Mucosa of stomach (tissue), 1 donor: ENCODE measurements around the gene CAMK2A.

Experiments used
- H3K27me3 ChIP-seq: one replicate; pipeline ENCODE4 v1.7.0; 2013; ENCODE audit warnings: mild to moderate bottlenecking, low read length; ENCODE audit not compliant: control insufficient read depth, insufficient read depth
- H3K36me3 ChIP-seq: one replicate; pipeline ENCODE4 v1.7.0; 2013; ENCODE audit warnings: low read length; ENCODE audit not compliant: control insufficient read depth, insufficient read depth
- H3K4me1 ChIP-seq: one replicate; pipeline ENCODE4 v1.7.0; 2013; ENCODE audit warnings: mild to moderate bottlenecking, low read length; ENCODE audit not compliant: control insufficient read depth, insufficient read depth
- H3K4me3 ChIP-seq: one replicate; pipeline ENCODE4 v1.7.0; 2013; ENCODE audit warnings: low read length
- H3K9ac ChIP-seq: one replicate; pipeline ENCODE4 v1.7.0; 2013; ENCODE audit warnings: mild to moderate bottlenecking, low read length, moderate library complexity
- H3K9me3 ChIP-seq: one replicate; pipeline ENCODE4 v1.7.0; 2013; ENCODE audit warnings: mild to moderate bottlenecking, low read length, moderate library complexity; ENCODE audit not compliant: control insufficient read depth
- donor health status: Pancreatic carcinoma.

Gene CAMK2A

GRCh38 chr5:150217873-150218692 lies 71.5 kb downstream of the CAMK2A start:
- H3K36me3 ChIP-seq = no peaks in the 10 kb centered on the region
- no peaks in the 10 kb centered on the region for H3K27me3 ChIP-seq
- H3K9me3 ChIP-seq = no peaks in the 10 kb centered on the region
- H3K9ac ChIP-seq = no peak overlapping the region
- H3K4me3 ChIP-seq = no peak overlapping the region
- peaks cover 36% of the 10 kb centered on the region for H3K4me1 ChIP-seq

- Histone ChIP-seq H3K4me3 (no peak overlapping the region), H3K36me3 (no peaks in the 10 kb centered on the region), H3K9ac (no peak overlapping the region), H3K27me3 (no peaks in the 10 kb centered on the region), H3K9me3 (no peaks in the 10 kb centered on the region), H3K4me1 (peaks cover 36% of the 10 kb centered on the region)
Measured at GRCh38 chr5:150217038-150217437, 72.5 kb downstream of the CAMK2A start.

- no peaks in the 10 kb centered on the region for H3K36me3 ChIP-seq
- H3K4me3 ChIP-seq = no peak overlapping the region
- peaks cover 39% of the 10 kb centered on the region for H3K4me1 ChIP-seq
- H3K9ac ChIP-seq = no peak overlapping the region
- peaks cover 3% of the 10 kb centered on the region for H3K27me3 ChIP-seq
- H3K9me3 ChIP-seq = no peaks in the 10 kb centered on the region
Measured at GRCh38 chr5:150215979-150216944, 73.3 kb downstream of the CAMK2A start.

GRCh38 chr5:150214289-150214688 lies 75.3 kb downstream of the CAMK2A start:
- H3K27me3 ChIP-seq = peaks cover 3% of the 10 kb centered on the region
- no peak overlapping the region for H3K9ac ChIP-seq
- no peak overlapping the region for H3K4me3 ChIP-seq
- peaks cover 47% of the 10 kb centered on the region for H3K4me1 ChIP-seq
- no peaks in the 10 kb centered on the region for H3K9me3 ChIP-seq
- no peaks in the 10 kb centered on the region for H3K36me3 ChIP-seq

GRCh38 chr5:150213530-150213929 lies 76.0 kb downstream of the CAMK2A start:
- Histone ChIP-seq H3K4me1 (peaks cover 54% of the 10 kb centered on the region), H3K4me3 (no peak overlapping the region), H3K27me3 (peaks cover 6% of the 10 kb centered on the region), H3K9me3 (no peaks in the 10 kb centered on the region), H3K36me3 (no peaks in the 10 kb centered on the region), H3K9ac (no peak overlapping the region)

DNA sequence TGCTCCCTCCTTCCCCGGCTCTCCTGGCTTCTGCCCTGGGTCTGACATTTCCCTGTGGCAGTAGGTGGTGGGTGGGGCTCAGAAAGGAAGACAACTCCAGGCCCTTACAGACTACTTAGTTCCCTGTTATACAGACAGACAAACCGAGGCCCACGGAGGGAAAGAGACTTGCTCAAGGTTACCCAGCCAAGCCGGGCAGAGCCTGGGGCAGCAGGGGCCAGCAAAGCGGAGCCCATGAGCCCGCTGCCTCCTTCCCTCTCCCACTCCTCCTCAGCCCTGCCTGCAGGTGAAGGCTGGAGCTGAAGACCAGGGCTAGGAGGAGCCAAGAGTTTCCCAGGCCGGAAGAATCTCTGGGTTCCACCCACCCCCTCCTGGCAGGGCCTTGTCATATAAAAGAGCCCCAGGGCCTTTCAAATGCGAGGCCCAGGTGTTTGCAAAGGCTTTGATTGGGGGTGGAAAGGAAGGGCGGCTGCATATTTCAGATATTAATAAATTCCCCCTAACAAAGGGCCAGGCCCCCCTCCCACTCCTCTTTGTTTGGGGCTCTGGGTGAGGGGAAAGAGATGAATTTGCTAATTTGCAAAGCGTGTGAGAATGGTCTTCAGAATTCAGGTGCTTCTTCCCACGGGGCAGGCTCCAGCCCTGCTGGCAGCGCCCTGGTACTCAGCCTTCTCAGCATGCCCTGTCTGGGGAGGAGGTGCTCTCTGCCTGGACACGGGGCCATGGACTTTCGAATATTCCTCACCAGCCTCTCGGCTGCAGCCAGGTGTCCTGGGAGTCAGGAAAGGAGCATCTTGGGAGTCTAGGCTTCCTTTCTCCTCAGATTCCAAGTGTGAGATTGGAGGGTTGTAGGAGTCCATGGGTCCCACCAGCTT lies 78.2 kb downstream of the CAMK2A start:
- H3K9ac ChIP-seq = no peak overlapping the region
- no peaks in the 10 kb centered on the region for H3K9me3 ChIP-seq
- H3K27me3 ChIP-seq = peaks cover 12% of the 10 kb centered on the region
- H3K4me3 ChIP-seq = no peak overlapping the region
- peaks cover 39% of the 10 kb centered on the region for H3K4me1 ChIP-seq
- no peaks in the 10 kb centered on the region for H3K36me3 ChIP-seq

DNA sequence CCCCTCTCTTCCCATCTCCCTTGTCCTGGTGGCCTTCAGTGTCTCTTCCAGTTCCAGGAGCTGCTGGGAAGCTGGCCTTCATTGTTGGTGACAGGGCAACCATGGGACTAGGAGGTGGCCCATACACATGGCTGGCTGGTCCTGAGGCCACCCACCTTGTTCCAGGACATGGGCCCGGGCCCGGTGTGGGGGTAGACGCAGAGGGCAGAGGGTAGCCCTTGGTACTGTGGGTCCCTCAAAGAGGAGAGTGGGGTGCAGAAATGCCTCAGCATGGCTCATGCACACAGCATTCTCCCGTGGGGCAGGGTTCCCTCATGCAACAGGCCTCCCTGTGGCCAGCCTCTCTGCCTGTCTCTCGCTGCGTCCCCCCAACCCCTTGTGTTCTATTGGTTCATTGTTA lies 78.9 kb downstream of the CAMK2A start:
- no peak overlapping the region for H3K4me3 ChIP-seq
- peaks cover 31% of the 10 kb centered on the region for H3K4me1 ChIP-seq
- no peak overlapping the region for H3K9ac ChIP-seq
- no peaks in the 10 kb centered on the region for H3K36me3 ChIP-seq
- peaks cover 12% of the 10 kb centered on the region for H3K27me3 ChIP-seq
- no peaks in the 10 kb centered on the region for H3K9me3 ChIP-seq

DNA sequence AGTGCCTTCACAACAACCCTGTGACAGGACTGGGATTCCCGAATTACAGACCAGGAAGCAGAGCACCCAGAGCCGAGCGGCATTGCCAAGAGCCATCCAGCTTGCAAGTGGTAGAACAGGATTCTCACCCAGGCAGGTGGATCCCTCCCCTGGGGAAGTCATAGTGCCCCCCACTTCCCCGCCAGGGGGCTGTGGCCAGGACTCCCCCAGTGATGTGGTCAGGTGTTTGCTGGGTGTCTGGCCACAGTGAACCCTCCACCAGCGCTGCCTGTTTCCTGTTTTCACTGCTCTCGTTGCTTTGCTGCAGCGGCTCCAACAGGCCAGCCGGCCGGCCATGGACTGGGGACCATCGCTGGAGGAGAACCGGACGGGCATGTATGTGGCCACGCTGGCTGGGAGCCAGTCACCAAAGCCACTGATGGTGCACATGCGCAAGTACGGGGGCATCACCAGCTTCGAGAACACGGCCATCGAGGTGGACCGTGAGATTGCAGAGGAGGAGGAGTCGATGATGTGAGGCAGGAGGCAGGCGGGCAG lies 80.4 kb downstream of the CAMK2A start:
- H3K4me3 ChIP-seq = no peak overlapping the region
- H3K27me3 ChIP-seq = peaks cover 12% of the 10 kb centered on the region
- peaks cover 24% of the 10 kb centered on the region for H3K4me1 ChIP-seq
- H3K9me3 ChIP-seq = no peaks in the 10 kb centered on the region
- H3K9ac ChIP-seq = no peak overlapping the region
- H3K36me3 ChIP-seq = no peaks in the 10 kb centered on the region

DNA sequence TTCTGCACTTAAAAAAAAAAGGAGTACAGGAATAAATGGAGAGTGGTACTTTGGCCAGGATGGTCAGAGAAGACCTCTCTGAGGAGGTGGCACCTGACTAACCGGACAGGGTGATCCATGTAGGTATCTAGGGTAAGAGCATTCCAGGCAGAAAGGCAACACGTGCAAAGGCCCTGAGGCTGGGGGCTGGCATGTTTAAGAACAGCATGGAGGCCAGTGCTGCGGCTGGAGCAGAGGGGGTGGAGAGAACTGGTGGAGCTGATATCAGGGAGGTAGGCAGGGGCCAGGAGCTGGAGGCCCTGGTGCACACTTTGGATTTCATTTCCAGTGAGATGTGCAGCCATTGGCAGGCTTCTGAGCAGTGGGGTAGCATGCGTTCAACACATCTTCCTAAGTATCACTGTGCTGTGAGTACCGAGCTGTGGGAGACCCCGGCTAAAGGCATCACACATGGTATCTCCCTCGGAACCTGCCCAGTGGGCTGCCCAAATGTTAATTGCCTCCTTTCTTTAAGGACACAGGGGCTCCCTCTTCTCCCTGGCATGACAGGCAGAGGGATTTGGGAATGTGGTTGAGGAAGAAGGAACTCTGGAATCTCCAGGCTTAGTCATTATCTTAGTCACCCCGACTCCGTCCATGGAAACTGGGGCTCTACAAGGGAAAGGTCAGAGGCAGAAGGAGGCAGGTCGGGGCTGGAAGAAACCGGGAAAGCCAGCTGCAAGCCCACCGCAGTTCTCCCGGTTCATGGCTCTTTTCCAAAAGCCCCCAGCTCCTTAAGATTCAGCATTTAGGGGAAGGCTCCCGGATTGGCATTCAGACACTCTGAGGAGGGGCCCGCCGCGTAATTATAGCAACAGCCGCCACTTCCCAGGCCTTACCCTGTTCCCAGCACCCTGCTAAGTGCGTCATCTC lies 81.1 kb downstream of the CAMK2A start:
- Histone ChIP-seq H3K9me3 (no peaks in the 10 kb centered on the region), H3K4me3 (no peak overlapping the region), H3K4me1 (peaks cover 19% of the 10 kb centered on the region), H3K9ac (no peak overlapping the region), H3K36me3 (no peaks in the 10 kb centered on the region), H3K27me3 (peaks cover 12% of the 10 kb centered on the region)

DNA sequence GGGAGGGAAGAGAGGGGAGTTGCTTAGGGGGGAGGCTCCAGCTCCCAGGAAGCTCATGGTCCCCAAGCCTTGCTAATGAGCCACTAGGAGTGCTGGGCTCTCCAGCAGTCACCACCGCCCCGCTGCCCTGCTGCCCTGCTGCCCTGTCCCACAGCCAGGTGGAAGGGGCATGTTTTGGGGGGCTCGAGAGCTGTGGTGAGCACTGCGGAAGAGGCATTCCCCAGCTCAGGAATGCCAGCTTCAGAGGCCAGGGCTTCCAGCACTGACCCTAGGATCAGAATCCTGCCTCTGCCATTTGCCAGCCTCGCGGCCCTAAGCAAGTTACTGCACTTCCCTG lies 82.8 kb downstream of the CAMK2A start:
- no peak overlapping the region for H3K9ac ChIP-seq
- H3K9me3 ChIP-seq = no peaks in the 10 kb centered on the region
- no peaks in the 10 kb centered on the region for H3K36me3 ChIP-seq
- no peak overlapping the region for H3K4me3 ChIP-seq
- peaks cover 19% of the 10 kb centered on the region for H3K4me1 ChIP-seq
- peaks cover 10% of the 10 kb centered on the region for H3K27me3 ChIP-seq
